Mesenchymal stem cell (in vitro differentiated cells and primary cell): ENCODE results near the gene CNTNAP2.

Experiments
- DNase-seq: peaks from one replicate; pipeline ENCODE4 v3.0.0-alpha.2; 2013
- H2AFZ ChIP-seq: one replicate; pipeline ENCODE4 v1.6.1; 2013; ENCODE audit warnings: low read depth, mild to moderate bottlenecking, control low read depth, inconsistent platforms, low read length, moderate library complexity
- H2AK5ac ChIP-seq: 2 replicates; pipeline ENCODE4 v1.6.1; 2013; ENCODE audit warnings: low read length, moderate library complexity, mild to moderate bottlenecking, inconsistent platforms; ENCODE audit not compliant: severe bottlenecking
- H2BK120ac ChIP-seq: one replicate; pipeline ENCODE4 v1.6.1; 2013; ENCODE audit warnings: low read depth, mild to moderate bottlenecking, inconsistent platforms, low read length, moderate library complexity
- H2BK12ac ChIP-seq, 2 experiments: one replicate each; pipeline ENCODE4 v1.6.1; 2013; ENCODE audit warnings: inconsistent platforms in 2 of 2, low read length in 2 of 2, mild to moderate bottlenecking in 2 of 2, moderate library complexity in 2 of 2, control low read depth in 1 of 2
- H2BK15ac ChIP-seq: one replicate; pipeline ENCODE4 v1.6.1; 2013; ENCODE audit warnings: mild to moderate bottlenecking, low read depth, inconsistent platforms; ENCODE audit not compliant: poor library complexity, severe bottlenecking
- H2BK5ac ChIP-seq: 2 replicates; pipeline ENCODE4 v1.6.1; 2013; ENCODE audit warnings: low read depth, mild to moderate bottlenecking, low read length, control low read depth, inconsistent platforms; ENCODE audit not compliant: poor library complexity, severe bottlenecking
- H3K14ac ChIP-seq, 2 experiments: one replicate each; pipeline ENCODE4 v1.6.1; 2013; ENCODE audit warnings: inconsistent platforms in 2 of 2, low read length in 2 of 2, control low read depth in 1 of 2, mild to moderate bottlenecking in 1 of 2, moderate library complexity in 1 of 2
- H3K18ac ChIP-seq, 2 experiments: one replicate each; pipeline ENCODE4 v1.6.1; 2013; ENCODE audit warnings: inconsistent platforms in 2 of 2, low read length in 2 of 2, control low read depth in 1 of 2, low read depth in 1 of 2, mild to moderate bottlenecking in 1 of 2
- H3K23ac ChIP-seq, 2 experiments: one replicate each; pipeline ENCODE4 v1.6.1; 2013; ENCODE audit warnings: inconsistent platforms in 2 of 2, low read length in 2 of 2, mild to moderate bottlenecking in 2 of 2, moderate library complexity in 2 of 2, control low read depth in 1 of 2
- H3K27ac ChIP-seq: 2 replicates; pipeline ENCODE4 v1.5.1; 2013; ENCODE audit warnings: mild to moderate bottlenecking, moderate library complexity, low read length, control low read depth, inconsistent platforms; ENCODE audit not compliant: poor library complexity, severe bottlenecking
- H3K27me3 ChIP-seq, 2 experiments: 2 replicates each; pipeline versions ENCODE4 v1.6.1 to v1.7.0; 2013; ENCODE audit warnings: low read length in 2 of 2, mild to moderate bottlenecking in 2 of 2, moderate library complexity in 2 of 2, control low read depth in 1 of 2, inconsistent platforms in 1 of 2; ENCODE audit not compliant: control insufficient read depth in 1 of 2, insufficient read depth in 1 of 2
- H3K36me3 ChIP-seq, 2 experiments: 2 replicates each; pipeline versions ENCODE4 v1.6.1 to v1.7.0; 2013; ENCODE audit warnings: low read length in 2 of 2, control low read depth in 1 of 2, inconsistent platforms in 1 of 2, low read depth in 1 of 2, mild to moderate bottlenecking in 1 of 2; ENCODE audit not compliant: insufficient read depth in 2 of 2, control insufficient read depth in 1 of 2
- H3K4ac ChIP-seq, 2 experiments: one replicate each; pipeline ENCODE4 v1.6.1; 2013; ENCODE audit warnings: inconsistent platforms in 2 of 2, low read length in 2 of 2, mild to moderate bottlenecking in 2 of 2, moderate library complexity in 2 of 2, control low read depth in 1 of 2, low read depth in 1 of 2
- H3K4me1 ChIP-seq: 2 replicates; pipeline ENCODE4 v1.6.1; 2013; ENCODE audit warnings: low read depth, low read length, control low read depth; ENCODE audit not compliant: control insufficient read depth, insufficient read depth
- H3K4me2 ChIP-seq: 2 replicates; pipeline ENCODE4 v1.6.1; 2013; ENCODE audit warnings: low read length, mild to moderate bottlenecking, inconsistent platforms; ENCODE audit not compliant: poor library complexity, severe bottlenecking
- H3K4me3 ChIP-seq, 2 experiments: 2 replicates each; pipeline versions ENCODE4 v1.5.1 to v1.7.0; 2013; ENCODE audit warnings: low read length in 2 of 2, mild to moderate bottlenecking in 2 of 2, control low read depth in 1 of 2, low read depth in 1 of 2; ENCODE audit not compliant: insufficient read depth in 1 of 2
- H3K79me1 ChIP-seq: replicated peaks from 2 replicates; pipeline ENCODE4 v1.6.1; 2013; ENCODE audit warnings: mild to moderate bottlenecking, control low read depth, low read length, inconsistent platforms; ENCODE audit not compliant: poor library complexity, severe bottlenecking
- H3K9ac ChIP-seq: 2 replicates; pipeline ENCODE4 v1.7.0; 2013; ENCODE audit warnings: mild to moderate bottlenecking, low read length, moderate library complexity
- H3K9me3 ChIP-seq: 2 replicates; pipeline ENCODE4 v1.7.0; 2013; ENCODE audit warnings: mild to moderate bottlenecking, low read length; ENCODE audit not compliant: control insufficient read depth
- H4K8ac ChIP-seq: one replicate; pipeline ENCODE4 v1.6.1; 2013; ENCODE audit warnings: inconsistent platforms, mild to moderate bottlenecking, low read length, moderate library complexity
- H4K91ac ChIP-seq: one replicate; pipeline ENCODE4 v1.6.1; 2013; ENCODE audit warnings: mild to moderate bottlenecking, low read length, inconsistent platforms
- WGBS: methylation state at CpG from one replicate; pipeline ENCODE4 v1.1.7; 2013; ENCODE audit warnings: mixed read lengths; 5-methylcytosine and 5-hydroxymethylcytosine counted together

CNTNAP2 gene

DNA sequence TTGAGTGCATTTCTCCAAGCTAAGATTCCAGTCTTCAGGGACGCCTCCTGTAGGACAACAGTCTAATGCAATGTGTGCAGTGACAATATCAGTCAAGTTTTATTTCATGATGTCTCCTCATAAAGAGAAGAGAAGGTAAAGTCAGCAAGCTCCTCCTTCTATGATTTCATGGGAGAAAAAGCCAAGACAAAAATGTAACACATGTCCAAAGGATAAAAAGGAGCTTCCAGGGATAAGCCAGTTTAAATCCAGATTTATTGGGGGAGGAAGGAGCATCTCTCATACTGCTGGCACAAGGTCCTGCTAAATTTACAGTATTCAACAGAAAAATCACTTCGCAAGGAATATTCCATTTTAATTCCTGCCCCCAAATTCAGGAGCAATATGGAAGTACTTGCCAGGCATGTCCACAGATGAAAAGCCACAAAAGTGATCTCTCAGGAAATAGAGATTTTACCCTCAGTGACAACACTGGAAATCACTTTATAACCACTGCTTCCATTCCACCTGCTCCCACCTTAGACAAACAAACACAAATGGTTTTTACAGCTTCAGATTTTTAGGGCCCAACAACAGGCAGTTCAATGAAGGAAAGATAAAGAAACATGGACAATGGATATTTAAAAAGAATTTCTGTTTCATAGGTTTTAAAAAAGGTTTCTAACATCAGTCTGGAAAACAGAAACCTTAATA, 1796.5 kb downstream of the CNTNAP2 start:
- no peak for DNase-seq
- H3K14ac ChIP-seq: no peak overlapping the region
- H3K4me1 ChIP-seq: no peaks in the 10 kb centered on the region
- H3K18ac ChIP-seq: no peak overlapping the region
- H3K9me3 ChIP-seq: peaks cover 2% of the 10 kb centered on the region
- H3K27me3 ChIP-seq: no peaks in the 10 kb centered on the region
- no peak overlapping the region for H3K4me2 ChIP-seq
- no peaks in the 10 kb centered on the region for H3K79me1 ChIP-seq
- no peak overlapping the region for H2BK5ac ChIP-seq
- WGBS: 64% methylated on average over 2 of the region's 2 CpGs
- H2AFZ ChIP-seq: no peak overlapping the region
- H4K91ac ChIP-seq: no peak overlapping the region
- no peak overlapping the region for H3K4ac ChIP-seq
- H3K27ac ChIP-seq: no peak overlapping the region
- no peak overlapping the region for H2AK5ac ChIP-seq
- H3K36me3 ChIP-seq: no peaks in the 10 kb centered on the region
- no peak overlapping the region for H4K8ac ChIP-seq
- H3K4me3 ChIP-seq: no peak overlapping the region
- no peak overlapping the region for H3K9ac ChIP-seq
- H3K23ac ChIP-seq: no peak overlapping the region
- no peak overlapping the region for H2BK15ac ChIP-seq
- H2BK120ac ChIP-seq: no peak overlapping the region
- H2BK12ac ChIP-seq: no peak overlapping the region

DNA sequence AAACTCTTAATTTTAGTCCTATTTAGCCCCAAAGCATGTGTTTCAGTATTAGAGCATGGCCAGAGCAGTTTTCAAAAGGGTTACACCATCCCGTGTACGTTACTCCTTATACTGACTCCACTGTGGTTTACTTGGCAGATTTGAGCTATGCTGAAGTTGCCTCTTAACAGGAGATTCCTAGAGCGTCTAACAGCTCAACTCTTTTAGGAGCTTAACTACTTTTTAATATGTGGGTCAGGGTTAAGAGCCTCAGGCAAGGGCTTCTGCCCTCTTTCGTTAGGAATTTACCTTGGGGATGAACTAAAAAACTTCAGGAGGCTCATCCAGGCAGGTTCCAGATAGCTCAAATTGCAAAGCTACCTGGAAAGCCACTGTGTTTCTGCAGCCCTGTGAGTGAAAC, 1799.2 kb downstream of the CNTNAP2 start:
- Histone ChIP-seq H3K79me1 (no peaks in the 10 kb centered on the region), H3K4me2 (no peak overlapping the region), H2BK5ac (no peak overlapping the region), H4K91ac (no peak overlapping the region), H4K8ac (no peak overlapping the region), H3K9ac (no peak overlapping the region), H2BK12ac (no peak overlapping the region), H3K14ac (no peak overlapping the region), H2BK120ac (no peak overlapping the region), H3K4me1 (no peaks in the 10 kb centered on the region), H3K4me3 (no peak overlapping the region), H2AFZ (no peak overlapping the region), H3K23ac (no peak overlapping the region), H3K18ac (no peak overlapping the region), H2BK15ac (no peak overlapping the region), H3K27ac (no peak overlapping the region), H3K9me3 (peaks cover 2% of the 10 kb centered on the region), H3K4ac (no peak overlapping the region), H2AK5ac (no peak overlapping the region), H3K36me3 (no peaks in the 10 kb centered on the region), H3K27me3 (no peaks in the 10 kb centered on the region)
- DNase-seq: no peak
- 9% methylated on average over 3 of the region's 4 CpGs for WGBS

DNA sequence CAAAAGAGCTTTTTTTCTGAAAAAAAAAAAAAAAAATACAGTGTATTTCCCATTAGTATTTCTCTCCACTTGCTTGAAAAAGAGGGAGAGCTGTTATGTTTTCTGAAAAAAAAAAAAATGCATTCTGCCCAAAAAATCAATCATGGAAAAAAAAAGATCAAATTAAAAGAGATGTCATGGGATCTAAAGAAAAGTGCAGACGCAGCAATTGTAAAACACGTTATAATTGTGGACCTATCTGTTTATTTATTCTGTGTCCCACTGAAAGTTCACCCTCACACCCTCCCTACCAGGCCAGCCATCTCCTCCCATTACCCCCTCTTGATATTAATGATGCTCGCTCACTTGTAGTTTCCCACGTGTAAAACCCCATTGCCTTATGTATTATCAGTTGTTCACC, 1800.0 kb downstream of the CNTNAP2 start:
- no peak overlapping the region for H2BK12ac ChIP-seq
- no peak overlapping the region for H3K4me3 ChIP-seq
- H3K23ac ChIP-seq: no peak overlapping the region
- no peak overlapping the region for H2AK5ac ChIP-seq
- no peak overlapping the region for H2BK5ac ChIP-seq
- H4K8ac ChIP-seq: no peak overlapping the region
- H3K18ac ChIP-seq: no peak overlapping the region
- no peak overlapping the region for H3K4ac ChIP-seq
- no peak overlapping the region for H2AFZ ChIP-seq
- no peak for DNase-seq
- H2BK120ac ChIP-seq: no peak overlapping the region
- no peak overlapping the region for H3K4me2 ChIP-seq
- H3K27ac ChIP-seq: no peak overlapping the region
- peaks cover 2% of the 10 kb centered on the region for H3K9me3 ChIP-seq
- no peaks in the 10 kb centered on the region for H3K4me1 ChIP-seq
- H3K36me3 ChIP-seq: no peaks in the 10 kb centered on the region
- H3K14ac ChIP-seq: no peak overlapping the region
- no peak overlapping the region for H4K91ac ChIP-seq
- 73% methylated on average over 4 of the region's 4 CpGs for WGBS
- H2BK15ac ChIP-seq: no peak overlapping the region
- H3K9ac ChIP-seq: no peak overlapping the region
- no peaks in the 10 kb centered on the region for H3K79me1 ChIP-seq
- no peaks in the 10 kb centered on the region for H3K27me3 ChIP-seq

GRCh38 chr7:147923841-147924240, 1807.2 kb downstream of the CNTNAP2 start:
- H3K4me2 ChIP-seq: no peak overlapping the region
- H3K14ac ChIP-seq: no peak overlapping the region
- no peak overlapping the region for H3K27ac ChIP-seq
- H2AFZ ChIP-seq: no peak overlapping the region
- H2BK12ac ChIP-seq: no peak overlapping the region
- no peak overlapping the region for H2BK15ac ChIP-seq
- H3K9ac ChIP-seq: no peak overlapping the region
- no peak overlapping the region for H3K4me3 ChIP-seq
- no peak overlapping the region for H3K18ac ChIP-seq
- H3K4ac ChIP-seq: no peak overlapping the region
- H3K79me1 ChIP-seq: no peaks in the 10 kb centered on the region
- peaks cover 13% of the 10 kb centered on the region for H3K9me3 ChIP-seq
- H3K23ac ChIP-seq: no peak overlapping the region
- no peaks in the 10 kb centered on the region for H3K36me3 ChIP-seq
- WGBS: no CpG with 5 or more reads among the region's 3 CpGs
- no peak for DNase-seq
- no peak overlapping the region for H2AK5ac ChIP-seq
- no peak overlapping the region for H4K91ac ChIP-seq
- no peak overlapping the region for H2BK120ac ChIP-seq
- no peak overlapping the region for H2BK5ac ChIP-seq
- H3K27me3 ChIP-seq: no peaks in the 10 kb centered on the region
- no peak overlapping the region for H4K8ac ChIP-seq
- H3K4me1 ChIP-seq: no peaks in the 10 kb centered on the region
